GM21529 (cell line): ENCODE data around the gene GRIA4.
"Not testable (repeated sequence)": the region's sequence is repeated elsewhere in the genome, so short reads cannot be mapped to it uniquely, and the experiment has no call there.

ENCODE experiments used
- ATAC-seq: cut with Tn5 transposase; IDR thresholded peaks from one replicate; pipeline ENCODE4 v1.9.1; 2021; ENCODE audit not compliant: unreplicated experiment

Gene GRIA4

GRCh38 chr11:105856954-105857353 lies 247.1 kb downstream of the GRIA4 start:
- ATAC-seq: no peak

GRCh38 chr11:105857728-105858127 lies 247.9 kb downstream of the GRIA4 start:
- ATAC-seq: no peak

GRCh38 chr11:105858841-105859240 lies 249.0 kb downstream of the GRIA4 start:
- no peak for ATAC-seq

GRCh38 chr11:105860105-105860504 lies 250.2 kb downstream of the GRIA4 start:
- no peak for ATAC-seq

GRCh38 chr11:105861225-105861624 lies 251.4 kb downstream of the GRIA4 start:
- ATAC-seq: no peak

- peak; percentile 82 for ATAC-seq
These were observed 253.0 kb downstream of the GRIA4 start for GRCh38 chr11:105862736-105863367.

- ATAC-seq: no peak
These were observed 253.7 kb downstream of the GRIA4 start for GRCh38 chr11:105863523-105863922.

- no peak for ATAC-seq
These were observed 257.9 kb downstream of the GRIA4 start for GRCh38 chr11:105867742-105868141.

GRCh38 chr11:105868762-105869285 lies 259.0 kb downstream of the GRIA4 start:
- ATAC-seq: no peak

GRCh38 chr11:105870516-105871113 lies 260.7 kb downstream of the GRIA4 start:
- no peak for ATAC-seq

GRCh38 chr11:105878510-105878909 lies 268.6 kb downstream of the GRIA4 start:
- no peak for ATAC-seq

- ATAC-seq: not testable (repeated sequence)
These were observed 269.1 kb downstream of the GRIA4 start for GRCh38 chr11:105878927-105879326.

- ATAC-seq: no peak
These were observed 271.2 kb downstream of the GRIA4 start for GRCh38 chr11:105881027-105881426.

GRCh38 chr11:105884436-105884835 lies 274.6 kb downstream of the GRIA4 start:
- no peak for ATAC-seq

- ATAC-seq: no peak
These were observed 281.8 kb downstream of the GRIA4 start for GRCh38 chr11:105891685-105892084.

- no peak for ATAC-seq
These were observed 287.3 kb downstream of the GRIA4 start for GRCh38 chr11:105897161-105897560.

GRCh38 chr11:105899772-105900171 lies 289.9 kb downstream of the GRIA4 start:
- no peak for ATAC-seq

- no peak for ATAC-seq
These were observed 290.7 kb downstream of the GRIA4 start for GRCh38 chr11:105900515-105901035.

GRCh38 chr11:105903113-105903512 lies 293.2 kb downstream of the GRIA4 start:
- no peak for ATAC-seq

- no peak for ATAC-seq
These were observed 296.6 kb downstream of the GRIA4 start for GRCh38 chr11:105906517-105906916.

- no peak for ATAC-seq
These were observed 297.4 kb downstream of the GRIA4 start for GRCh38 chr11:105907319-105907718.

- ATAC-seq: no peak
These were observed 300.3 kb downstream of the GRIA4 start for GRCh38 chr11:105910095-105910715.
